Caco-2 (cell line): ENCODE data around the gene EIF5AL1. TPM values are rescaled to one million over a fixed set of nuclear protein-coding genes. Genes with fewer than 3 reads are reported as not detected.

Source experiments
- BruUV-seq: library from RNA; stranded (reverse); fragments of 400-500 nt; replicated peaks from 2 replicates; lab custom pipeline; 2021; lab: Mats Ljungman, UMichigan
- CTCF ChIA-PET: fragments of 300-600 bp; sonication (Branson Sonifier 250); formaldehyde crosslinking; loops from one replicate; lab custom pipeline; 2022; ENCODE audit warnings: antibody characterized with exemption; lab: Charles Lee
- POLR2A ChIA-PET: fragments of 300-600 bp; sonication (Branson Sonifier 250); formaldehyde crosslinking; loops from one replicate; lab custom pipeline; 2022; ENCODE audit warnings: antibody characterized with exemption; lab: Charles Lee
- DNase-seq, 2 experiments: peaks; one replicate each; pipeline versions ENCODE4 v3.0.0 to v3.0.0-alpha.2; 2020 to 2022
- H3K27me3 ChIP-seq: replicated peaks from 2 replicates; pipeline ENCODE4 v1.6.0; 2011; ENCODE audit warnings: low read length; ENCODE audit not compliant: control insufficient read depth, insufficient read depth
- H3K36me3 ChIP-seq: 2 replicates; pipeline ENCODE4 v1.5.1; 2011; ENCODE audit warnings: low read length; ENCODE audit not compliant: control insufficient read depth, insufficient read depth
- H3K4me1 ChIP-seq: fragments of 250-450 bp; sonication (Bioruptor Pico); 2 replicates; pipeline ENCODE4 v1.5.1; 2020; ENCODE audit warnings: mild to moderate bottlenecking
- H3K4me3 ChIP-seq: 2 replicates; pipeline ENCODE4 v1.5.1; 2011; ENCODE audit warnings: low read depth, mild to moderate bottlenecking, control low read depth, low read length
- H3K9me3 ChIP-seq: fragments of 250-450 bp; sonication (Bioruptor Pico); 2 replicates; pipeline ENCODE4 v1.5.1; 2020; ENCODE audit warnings: mild to moderate bottlenecking, moderate library complexity
- H3K27ac Mint-ChIP-seq: one replicate; pipeline ENCODE4 v1.8.0; 2022; ENCODE audit warnings: mixed read lengths; ENCODE audit not compliant: unreplicated experiment
- H3K27me3 Mint-ChIP-seq: one replicate; pipeline ENCODE4 v1.8.0; 2022; ENCODE audit warnings: mixed read lengths; ENCODE audit not compliant: insufficient read depth, unreplicated experiment
- H3K36me3 Mint-ChIP-seq: one replicate; pipeline ENCODE4 v1.8.0; 2022; ENCODE audit warnings: mild to moderate bottlenecking, mixed read lengths; ENCODE audit not compliant: insufficient read depth, unreplicated experiment
- H3K4me1 Mint-ChIP-seq: one replicate; pipeline ENCODE4 v1.8.0; 2022; ENCODE audit warnings: low read depth, mixed read lengths; ENCODE audit not compliant: unreplicated experiment
- H3K4me3 Mint-ChIP-seq: one replicate; pipeline ENCODE4 v1.8.0; 2022; ENCODE audit warnings: mild to moderate bottlenecking, moderate library complexity, mixed read lengths; ENCODE audit not compliant: unreplicated experiment
- H3K9me3 Mint-ChIP-seq: one replicate; pipeline ENCODE4 v1.8.0; 2022; ENCODE audit warnings: mixed read lengths; ENCODE audit not compliant: unreplicated experiment
- CTCF ChIP-seq, 2 experiments: fragments of 200-600 bp in 1 of 2; IDR thresholded peaks; 1 replicate in 1 of 2; 2 replicates in 1 of 2; pipeline versions ENCODE4 v1.5.1 to v1.8.0; 2011 to 2022; ENCODE audit warnings: antibody characterized with exemption in 1 of 2, control low read depth in 1 of 2, inconsistent platforms in 1 of 2, low read depth in 1 of 2, low read length in 1 of 2, mild to moderate bottlenecking in 1 of 2, moderate library complexity in 1 of 2; ENCODE audit not compliant: insufficient read depth in 1 of 2, severe bottlenecking in 1 of 2, unreplicated experiment in 1 of 2
- intact Hi-C: fragments of 100-400 bp; cut with micrococcal nuclease; formaldehyde crosslinking; loops from one replicate; pipeline ENCODE4 v1.10.0; 2022; ENCODE audit not compliant: unreplicated experiment
- total RNA-seq: library from RNA; stranded (reverse); gene quantifications from 2 replicates; pipeline ENCODE4 v1.2.3, GENCODE V29; 2022

EIF5AL1 gene
- total RNA-seq, 1 experiment from 2014 or later = 0.93 TPM

- no peak overlapping the region for H3K4me3 Mint-ChIP-seq
- H3K27me3 Mint-ChIP-seq = peaks cover 7% of the 10 kb centered on the region
- H3K27ac Mint-ChIP-seq = no peak overlapping the region
- H3K36me3 ChIP-seq = no peaks in the 10 kb centered on the region
- H3K9me3 Mint-ChIP-seq = no peaks in the 10 kb centered on the region
- H3K27me3 ChIP-seq = no peaks in the 10 kb centered on the region
- ChIA-PET POLR2A (no interaction called here), CTCF (no interaction called here)
- H3K4me3 ChIP-seq = no peak overlapping the region
- no peak for TF ChIP-seq CTCF (IDR thresholded peaks at IDR 0.05; ENCODE audit: insufficient read depth in 1 of 2, low read depth in 1 of 2, low read length in 1 of 2, severe bottlenecking in 1 of 2, unreplicated experiment in 1 of 2)
- H3K36me3 Mint-ChIP-seq = no peaks in the 10 kb centered on the region
- DNase-seq = no peak
- BruUV-seq = no TSS peak
- no peaks in the 10 kb centered on the region for H3K4me1 ChIP-seq
- H3K4me1 Mint-ChIP-seq = no peaks in the 10 kb centered on the region
- H3K9me3 ChIP-seq = no peaks in the 10 kb centered on the region
- intact Hi-C loops = no loop called here
These were observed 35.7 kb upstream of the EIF5AL1 start for GRCh38 chr10:79476645-79477044.

GRCh38 chr10:79477456-79477855 lies 34.9 kb upstream of the EIF5AL1 start:
- Mint-ChIP-seq H3K9me3 (no peaks in the 10 kb centered on the region), H3K4me1 (no peaks in the 10 kb centered on the region), H3K27me3 (peaks cover 7% of the 10 kb centered on the region), H3K4me3 (no peak overlapping the region), H3K27ac (no peak overlapping the region), H3K36me3 (no peaks in the 10 kb centered on the region)
- H3K27me3 ChIP-seq = no peaks in the 10 kb centered on the region
- intact Hi-C loops = no loop called here
- H3K9me3 ChIP-seq = no peaks in the 10 kb centered on the region
- H3K4me1 ChIP-seq = no peaks in the 10 kb centered on the region
- H3K4me3 ChIP-seq = no peak overlapping the region
- no peak for DNase-seq
- TF ChIP-seq CTCF (IDR thresholded peaks at IDR 0.05; ENCODE audit: insufficient read depth in 1 of 2, low read depth in 1 of 2, low read length in 1 of 2, severe bottlenecking in 1 of 2, unreplicated experiment in 1 of 2) = no peak
- BruUV-seq = no TSS peak
- CTCF ChIA-PET = interaction anchor here (0.8 kb wide), 1 partner anchor 103 kb away, joined by 3 read pairs; no protein-coding TSS in a partner anchor
- POLR2A ChIA-PET = no interaction called here
- no peaks in the 10 kb centered on the region for H3K36me3 ChIP-seq

- no peak overlapping the region for H3K4me3 ChIP-seq
- Mint-ChIP-seq H3K4me1 (no peaks in the 10 kb centered on the region), H3K27me3 (peaks cover 5% of the 10 kb centered on the region), H3K27ac (no peak overlapping the region), H3K36me3 (no peaks in the 10 kb centered on the region), H3K4me3 (no peak overlapping the region), H3K9me3 (no peaks in the 10 kb centered on the region)
- H3K9me3 ChIP-seq = no peaks in the 10 kb centered on the region
- TF ChIP-seq CTCF (IDR thresholded peaks at IDR 0.05; ENCODE audit: insufficient read depth in 1 of 2, low read depth in 1 of 2, low read length in 1 of 2, severe bottlenecking in 1 of 2, unreplicated experiment in 1 of 2) = no peak
- ChIA-PET CTCF (interaction anchor here (0.5 kb wide), 1 partner anchor 12 kb away, joined by 3 read pairs; no protein-coding TSS in a partner anchor), POLR2A (no interaction called here)
- no peaks in the 10 kb centered on the region for H3K36me3 ChIP-seq
- intact Hi-C loops = no loop called here
- BruUV-seq = no TSS peak
- H3K27me3 ChIP-seq = no peaks in the 10 kb centered on the region
- no peaks in the 10 kb centered on the region for H3K4me1 ChIP-seq
- DNase-seq = no peak
These were observed 32.9 kb upstream of the EIF5AL1 start for GRCh38 chr10:79479283-79479909.
